ENCODE measurements around the gene ACTR10.

ACTR10 gene

DNA sequence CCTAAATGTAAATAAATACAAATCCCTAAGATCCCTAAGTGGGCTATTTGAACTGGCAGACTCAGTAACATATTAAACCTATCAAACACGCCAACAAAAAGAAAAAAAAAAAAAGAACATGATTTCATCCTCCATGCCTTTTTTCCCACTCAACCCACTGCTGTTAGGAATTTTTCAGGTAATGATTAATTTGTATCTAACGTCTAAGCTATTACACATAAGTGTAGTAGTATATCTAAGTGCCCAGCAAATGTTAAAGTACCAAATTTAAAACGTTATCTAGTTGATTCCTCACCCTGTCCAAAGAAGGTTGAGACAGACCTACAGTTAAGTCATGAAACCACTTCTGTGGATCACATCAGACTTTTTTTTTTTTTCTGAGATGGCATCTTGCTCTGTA, 82.0 kb downstream of the ACTR10 start:
- DNase-seq (ENCODE audit: low spot score): no peak

GRCh38 chr14:58282925-58283593, 83.1 kb downstream of the ACTR10 start:
- no peak for DNase-seq (ENCODE audit: low spot score)

GRCh38 chr14:58283730-58284129, 83.8 kb downstream of the ACTR10 start:
- no peak for DNase-seq (ENCODE audit: low spot score)

GRCh38 chr14:58285132-58285531, 85.2 kb downstream of the ACTR10 start:
- DNase-seq (ENCODE audit: low spot score): no peak

All from CD4-positive, alpha-beta T cell treated with Interleukin-15 for 4 hours (primary cell).